Measurements from ENCODE around the gene TIMP2.

TIMP2 gene

GRCh38 chr17:78844301-78845005 lies 80.7 kb downstream of the TIMP2 start:
- no peaks in the 10 kb centered on the region for H3K27me3 Mint-ChIP-seq
- no peak overlapping the region for H3K4me3 Mint-ChIP-seq
- H3K27ac Mint-ChIP-seq, result no peak overlapping the region
- H3K36me3 Mint-ChIP-seq (ENCODE audit: low read depth), result peaks cover 3% of the 10 kb centered on the region
- H3K9me3 Mint-ChIP-seq, result no peaks in the 10 kb centered on the region
- ATAC-seq, result no peak
- no peak for DNase-seq
- H3K4me1 Mint-ChIP-seq, result peaks cover 18% of the 10 kb centered on the region

- Mint-ChIP-seq H3K27me3 (no peaks in the 10 kb centered on the region), H3K4me3 (no peak overlapping the region), H3K4me1 (peaks cover 31% of the 10 kb centered on the region), H3K36me3 (ENCODE audit: low read depth) (peaks cover 14% of the 10 kb centered on the region), H3K9me3 (no peaks in the 10 kb centered on the region), H3K27ac (no peak overlapping the region)
- no peak for ATAC-seq
- peak; percentile 63 for DNase-seq
Observed at GRCh38 chr17:78842881-78843565, 82.2 kb downstream of the TIMP2 start.

DNA sequence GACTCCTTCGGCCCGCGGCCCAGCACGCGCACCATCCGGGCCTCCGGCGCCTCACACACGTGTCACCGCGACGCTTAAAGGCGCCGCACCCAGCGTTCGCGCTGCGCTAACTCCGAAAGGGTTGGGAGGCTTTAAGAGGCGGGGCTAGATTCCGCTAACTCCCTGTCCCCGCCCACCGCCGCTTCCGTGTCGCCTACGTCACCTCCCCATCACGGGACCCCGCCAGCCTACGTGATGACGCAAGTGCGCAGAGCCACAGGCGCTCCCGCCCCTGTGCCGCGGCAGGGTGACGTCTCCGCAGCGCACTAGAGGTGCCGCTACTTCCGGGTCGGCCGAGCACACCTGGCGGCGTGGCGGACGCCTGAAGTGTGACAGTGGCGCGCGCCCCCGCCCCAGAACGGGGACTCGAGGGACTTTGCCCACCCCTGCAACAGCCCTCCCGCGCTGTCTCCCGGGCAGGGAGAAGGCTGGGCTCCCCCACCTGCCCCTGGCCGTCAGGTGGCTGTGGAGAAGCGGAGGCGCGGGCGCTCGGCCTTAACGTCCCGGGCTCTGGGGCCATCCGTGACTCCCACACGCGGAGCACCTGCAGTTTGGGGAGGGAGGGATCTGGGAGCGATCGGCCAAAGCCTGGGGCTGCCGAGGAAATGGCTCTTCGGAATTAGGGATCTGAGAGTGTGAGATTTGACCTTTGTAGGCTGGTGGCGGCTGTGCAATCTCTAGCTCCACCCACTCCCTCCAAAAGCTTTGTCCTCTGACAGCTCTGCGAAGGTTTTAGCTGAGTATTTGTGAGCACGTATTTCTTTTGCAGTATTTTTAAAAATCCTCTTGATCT lies 84.2 kb downstream of the TIMP2 start, which contains the start of gene USP36:
TSS of gene USP36 (minus strand) at position 35 of the 832 bp plus-strand sequence. CDS start 4,451 bp downstream, outside the sequence.
- Mint-ChIP-seq H3K36me3 (ENCODE audit: low read depth) (peaks cover 32% of the 10 kb centered on the region), H3K27me3 (no peaks in the 10 kb centered on the region), H3K27ac (peak within 1 kb of the TSS; percentile 94), H3K4me1 (peaks cover 37% of the 10 kb centered on the region), H3K4me3 (peak within 1 kb of the TSS; percentile 95), H3K9me3 (no peaks in the 10 kb centered on the region)
- peak; percentile 91 for ATAC-seq
- peak; percentile 100 for DNase-seq

GRCh38 chr17:78840530-78840779 lies 84.7 kb downstream of the TIMP2 start:
- Mint-ChIP-seq H3K4me3 (peak overlapping the region; percentile 95), H3K27me3 (no peaks in the 10 kb centered on the region), H3K9me3 (no peaks in the 10 kb centered on the region)

DNA sequence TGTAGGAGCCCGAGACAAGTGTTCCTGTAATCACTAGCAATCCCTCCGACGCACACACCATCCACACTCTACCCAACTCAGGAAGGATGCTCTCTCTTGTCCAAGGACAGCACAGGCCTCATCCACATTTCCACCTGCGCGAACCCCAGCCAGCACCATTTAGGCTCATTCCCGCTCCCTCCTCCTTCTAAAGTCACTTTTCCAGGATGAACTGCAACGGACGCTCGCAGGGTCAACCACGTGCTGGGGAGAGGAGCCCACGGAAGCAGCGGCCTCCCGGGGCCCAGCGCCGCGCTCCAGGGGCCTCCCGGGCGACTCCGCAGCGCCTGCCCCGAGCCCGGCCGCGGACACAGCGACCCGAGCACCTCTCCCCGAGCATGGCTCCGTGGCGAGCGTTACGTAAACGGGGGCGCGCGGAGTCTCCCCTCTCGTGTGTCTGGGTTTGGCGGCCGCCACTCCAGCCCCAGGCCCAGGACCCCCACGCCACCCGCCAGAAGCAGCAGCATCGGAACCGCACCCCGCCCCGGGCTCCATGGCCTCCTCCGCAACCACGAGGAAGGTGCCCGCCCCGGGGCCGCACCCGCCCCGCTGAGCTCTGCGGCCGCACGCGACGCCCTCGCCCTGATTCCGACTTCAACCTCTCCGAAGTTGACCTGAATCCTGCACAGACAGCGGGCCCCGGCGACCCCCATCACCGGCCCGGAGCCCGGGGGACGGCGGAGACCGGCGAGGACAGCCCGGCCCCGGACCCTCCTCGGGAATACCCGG lies 85.2 kb downstream of the TIMP2 start:
- Mint-ChIP-seq H3K4me1 (peaks cover 37% of the 10 kb centered on the region), H3K27me3 (no peaks in the 10 kb centered on the region), H3K27ac (peak overlapping the region; percentile 94), H3K4me3 (peak overlapping the region; percentile 95), H3K36me3 (ENCODE audit: low read depth) (peaks cover 37% of the 10 kb centered on the region), H3K9me3 (no peaks in the 10 kb centered on the region)
- DNase-seq (peak; percentile 50), ATAC-seq (peak; percentile 3)

More at GRCh38 chr17:78840530-78840779, 84.7 kb downstream of the TIMP2 start:
- no peak for ATAC-seq
- Mint-ChIP-seq H3K27ac (peak overlapping the region; percentile 92), H3K36me3 (ENCODE audit: low read depth) (peaks cover 37% of the 10 kb centered on the region), H3K4me1 (peaks cover 37% of the 10 kb centered on the region)
- DNase-seq, result no peak

GRCh38 chr17:78839235-78839761 lies 85.9 kb downstream of the TIMP2 start:
- Mint-ChIP-seq H3K9me3 (no peaks in the 10 kb centered on the region), H3K27ac (peak overlapping the region; percentile 94), H3K27me3 (no peaks in the 10 kb centered on the region), H3K4me3 (peak overlapping the region; percentile 95), H3K4me1 (peaks cover 36% of the 10 kb centered on the region), H3K36me3 (ENCODE audit: low read depth) (peaks cover 41% of the 10 kb centered on the region)
- DNase-seq, result no peak
- ATAC-seq, result no peak

DNA sequence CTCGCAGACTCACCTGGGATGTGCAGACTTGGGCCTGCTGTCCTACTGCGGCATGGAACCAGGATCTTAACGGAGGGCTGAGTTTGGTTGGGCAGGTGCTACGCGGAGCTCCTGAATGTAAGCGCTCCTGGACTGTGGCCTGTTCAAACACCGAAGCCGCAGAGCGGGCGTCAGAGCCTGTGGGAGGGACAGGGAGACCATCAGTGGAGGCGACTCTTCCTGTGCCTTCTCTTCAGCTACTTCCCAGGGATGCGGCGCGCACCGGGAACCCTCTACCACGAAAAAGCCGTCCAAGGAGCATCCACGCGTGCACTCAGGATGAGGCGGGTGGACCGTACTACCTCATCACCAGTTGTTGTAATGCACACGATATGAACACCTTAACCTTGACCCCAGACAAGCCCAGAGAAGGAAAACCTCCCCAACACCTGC lies 86.6 kb downstream of the TIMP2 start:
- H3K27ac Mint-ChIP-seq, result peak overlapping the region; percentile 94
- H3K9me3 Mint-ChIP-seq, result no peaks in the 10 kb centered on the region
- H3K4me1 Mint-ChIP-seq, result peaks cover 30% of the 10 kb centered on the region
- ATAC-seq (no peak), DNase-seq (no peak)
- H3K36me3 Mint-ChIP-seq (ENCODE audit: low read depth), result peaks cover 48% of the 10 kb centered on the region
- no peaks in the 10 kb centered on the region for H3K27me3 Mint-ChIP-seq
- H3K4me3 Mint-ChIP-seq, result peak overlapping the region; percentile 95

- H3K9me3 Mint-ChIP-seq, result no peaks in the 10 kb centered on the region
- no peak for DNase-seq
- H3K27me3 Mint-ChIP-seq, result no peaks in the 10 kb centered on the region
- H3K4me1 Mint-ChIP-seq, result peaks cover 24% of the 10 kb centered on the region
- H3K27ac Mint-ChIP-seq, result no peak overlapping the region
- H3K4me3 Mint-ChIP-seq, result no peak overlapping the region
- ATAC-seq, result no peak
- H3K36me3 Mint-ChIP-seq (ENCODE audit: low read depth), result peaks cover 69% of the 10 kb centered on the region
Observed at GRCh38 chr17:78836420-78837021, 88.7 kb downstream of the TIMP2 start.

GRCh38 chr17:78834571-78834970 lies 90.6 kb downstream of the TIMP2 start:
- H3K4me3 Mint-ChIP-seq, result no peak overlapping the region
- H3K9me3 Mint-ChIP-seq, result no peaks in the 10 kb centered on the region
- H3K27me3 Mint-ChIP-seq, result no peaks in the 10 kb centered on the region
- peaks cover 78% of the 10 kb centered on the region for H3K36me3 Mint-ChIP-seq (ENCODE audit: low read depth)
- peaks cover 20% of the 10 kb centered on the region for H3K4me1 Mint-ChIP-seq
- DNase-seq (no peak), ATAC-seq (no peak)
- H3K27ac Mint-ChIP-seq, result no peak overlapping the region

DNA sequence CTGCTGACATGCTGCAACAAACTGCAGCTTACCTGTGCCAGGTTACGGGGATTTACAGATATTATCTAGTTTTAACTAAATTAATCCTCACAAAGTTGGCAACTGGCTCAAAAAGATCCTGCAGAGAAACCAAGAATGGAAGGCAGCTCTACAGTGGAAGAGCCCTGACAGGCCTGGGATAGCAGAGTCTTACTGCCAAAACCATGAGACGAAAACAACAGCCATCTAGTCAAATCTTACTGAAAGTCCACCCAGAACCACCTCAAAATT lies 92.7 kb downstream of the TIMP2 start:
- H3K36me3 Mint-ChIP-seq (ENCODE audit: low read depth), result peaks cover 68% of the 10 kb centered on the region
- H3K4me3 Mint-ChIP-seq, result no peak overlapping the region

GRCh38 chr17:78831688-78832540 lies 93.3 kb downstream of the TIMP2 start:
- ATAC-seq (no peak), DNase-seq (no peak)
- no peaks in the 10 kb centered on the region for H3K27me3 Mint-ChIP-seq
- H3K4me3 Mint-ChIP-seq, result no peak overlapping the region
- no peak overlapping the region for H3K27ac Mint-ChIP-seq
- H3K4me1 Mint-ChIP-seq, result peaks cover 1% of the 10 kb centered on the region
- H3K36me3 Mint-ChIP-seq (ENCODE audit: low read depth), result peaks cover 63% of the 10 kb centered on the region
- H3K9me3 Mint-ChIP-seq, result no peaks in the 10 kb centered on the region

More for the DNA sequence above, 92.7 kb downstream of the TIMP2 start:
- Mint-ChIP-seq H3K4me1 (peaks cover 3% of the 10 kb centered on the region), H3K27ac (no peak overlapping the region), H3K27me3 (no peaks in the 10 kb centered on the region), H3K9me3 (no peaks in the 10 kb centered on the region)
- ATAC-seq (no peak), DNase-seq (no peak)

DNA sequence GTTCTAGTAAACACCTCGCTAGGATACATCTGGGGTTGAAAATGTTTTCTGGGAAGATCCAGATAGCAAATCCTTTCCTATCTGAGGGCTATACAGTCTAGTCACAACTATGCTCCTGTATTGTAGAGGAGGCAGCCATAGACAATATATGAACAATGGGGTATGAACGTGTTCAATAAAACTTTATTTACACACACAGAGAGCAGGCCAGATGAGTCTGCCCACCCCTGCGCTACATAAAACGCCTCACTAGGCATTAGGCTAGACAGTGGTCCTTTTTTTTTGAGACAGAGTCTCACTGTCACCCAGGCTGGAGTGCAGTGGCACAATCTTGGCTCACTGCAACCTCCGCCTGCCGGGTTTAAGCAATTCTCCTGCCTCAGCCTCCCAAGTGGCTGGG lies 95.7 kb downstream of the TIMP2 start:
- no peak overlapping the region for H3K4me3 Mint-ChIP-seq
- no peaks in the 10 kb centered on the region for H3K27me3 Mint-ChIP-seq
- no peak for ATAC-seq
- no peaks in the 10 kb centered on the region for H3K9me3 Mint-ChIP-seq
- DNase-seq, result no peak
- H3K36me3 Mint-ChIP-seq (ENCODE audit: low read depth), result peaks cover 67% of the 10 kb centered on the region
- no peak overlapping the region for H3K27ac Mint-ChIP-seq
- peaks cover 1% of the 10 kb centered on the region for H3K4me1 Mint-ChIP-seq

GRCh38 chr17:78828470-78829185 lies 96.6 kb downstream of the TIMP2 start:
- ATAC-seq, result peak; percentile 82
- peaks cover 1% of the 10 kb centered on the region for H3K4me1 Mint-ChIP-seq
- peak overlapping the region; percentile 6 for H3K27ac Mint-ChIP-seq
- peaks cover 67% of the 10 kb centered on the region for H3K36me3 Mint-ChIP-seq (ENCODE audit: low read depth)
- H3K27me3 Mint-ChIP-seq, result no peaks in the 10 kb centered on the region
- no peak overlapping the region for H3K4me3 Mint-ChIP-seq
- no peaks in the 10 kb centered on the region for H3K9me3 Mint-ChIP-seq
- DNase-seq, result no peak

All from activated naive CD8-positive, alpha-beta T cell treated with anti-CD3 and anti-CD28 coated beads, Interleukin-2, amount 50 U/mL, for 24 hours (primary cell).